H1 (cell line): ENCODE measurements around the gene ZNF318. TPM values are rescaled to one million over a fixed set of nuclear protein-coding genes. Genes with fewer than 3 reads are reported as not detected.

Experiments
- CTCF ChIA-PET: fragments of 300-600 bp; sonication (Branson Sonifier 250); formaldehyde crosslinking; loops from one replicate; lab custom pipeline; 2021; ENCODE audit not compliant: partially characterized antibody; lab: Charles Lee
- POLR2A ChIA-PET: fragments of 300-600 bp; sonication (Branson Sonifier 250); formaldehyde crosslinking; loops from one replicate; lab custom pipeline; 2021; ENCODE audit warnings: inconsistent platforms; ENCODE audit not compliant: partially characterized antibody; lab: Charles Lee
- DNase-seq, 2 experiments: peaks; one replicate each; pipeline versions ENCODE4 v3.0.0 to v3.0.0-alpha.2; 2010 to 2022; ENCODE audit warnings: low spot score in 2 of 2, low read depth in 1 of 2, mixed read lengths in 1 of 2
- FAIRE-seq: peaks from 2 replicates; lab custom pipeline; 2011; peaks lifted over from hg19 to GRCh38; lab: Jason Lieb, UNC
- H2AFZ ChIP-seq: 2 replicates; pipeline ENCODE4 v1.8.1; 2012; ENCODE audit warnings: low read length, inconsistent platforms
- H2AK5ac ChIP-seq: 2 replicates; pipeline ENCODE4 v1.6.1; 2013; ENCODE audit warnings: low read depth, low read length
- H2BK120ac ChIP-seq: replicated peaks from 2 replicates; pipeline ENCODE3; 2013; ENCODE audit warnings: low read depth, low read length, inconsistent platforms
- H2BK12ac ChIP-seq: 2 replicates; pipeline ENCODE4 v1.6.1; 2013; ENCODE audit warnings: low read depth, low read length
- H2BK15ac ChIP-seq: 2 replicates; pipeline ENCODE4 v1.6.1; 2013; ENCODE audit warnings: low read length
- H2BK20ac ChIP-seq: 2 replicates; pipeline ENCODE4 v1.6.1; 2013; ENCODE audit warnings: low read length
- H2BK5ac ChIP-seq: 2 replicates; pipeline ENCODE4 v1.6.1; 2013; ENCODE audit warnings: low read depth, low read length
- H3K14ac ChIP-seq: 2 replicates; pipeline ENCODE4 v1.6.1; 2013; ENCODE audit warnings: inconsistent platforms; ENCODE audit not compliant: insufficient read length
- H3K18ac ChIP-seq: 2 replicates; pipeline ENCODE4 v1.6.1; 2013; ENCODE audit warnings: low read length; ENCODE audit errors: extremely low read depth
- H3K23ac ChIP-seq: 2 replicates; pipeline ENCODE4 v1.6.1; 2013; ENCODE audit warnings: inconsistent platforms; ENCODE audit not compliant: insufficient read length
- H3K23me2 ChIP-seq: 2 replicates; pipeline ENCODE4 v1.6.1; 2013; ENCODE audit warnings: low read depth, low read length
- H3K27ac ChIP-seq: 2 replicates; pipeline ENCODE4 v1.6.1; 2011; ENCODE audit warnings: low read depth, low read length, inconsistent platforms
- H3K27me3 ChIP-seq, 4 experiments: replicated peaks in 1 of 4; 1 replicate in 1 of 4; 2 replicates in 3 of 4; pipeline versions ENCODE4 v1.6.1 to v1.8.1; 2011 to 2013; ENCODE audit warnings: low read length in 3 of 4, mild to moderate bottlenecking in 3 of 4, inconsistent platforms in 2 of 4, mixed read lengths in 2 of 4, moderate library complexity in 1 of 4; ENCODE audit not compliant: control insufficient read depth in 3 of 4, insufficient read depth in 3 of 4; ENCODE audit errors: extremely low read depth in 1 of 4
- H3K36me3 ChIP-seq, 4 experiments: 2 replicates each; pipeline versions ENCODE4 v1.6.1 to v1.8.1; 2011 to 2013; ENCODE audit warnings: mild to moderate bottlenecking in 4 of 4, low read length in 3 of 4, moderate library complexity in 2 of 4, control low read depth in 1 of 4, inconsistent platforms in 1 of 4; ENCODE audit not compliant: insufficient read depth in 4 of 4, control insufficient read depth in 2 of 4
- H3K4ac ChIP-seq: replicated peaks from 2 replicates; pipeline ENCODE3; 2013; ENCODE audit warnings: low read length, low read depth, mixed read lengths, inconsistent platforms; ENCODE audit not compliant: insufficient read length
- H3K4me1 ChIP-seq, 4 experiments: replicated peaks in 1 of 4; 1 replicate in 1 of 4; 2 replicates in 3 of 4; pipeline versions ENCODE4 v1.6.1 to v1.8.1; 2011 to 2013; ENCODE audit warnings: low read length in 3 of 4, inconsistent platforms in 2 of 4, mixed read lengths in 1 of 4; ENCODE audit not compliant: insufficient read depth in 4 of 4, control insufficient read depth in 3 of 4
- H3K4me2 ChIP-seq, 2 experiments: 2 replicates each; pipeline versions ENCODE4 v1.6.1 to v1.8.1; 2011 to 2013; ENCODE audit warnings: low read depth in 2 of 2, low read length in 2 of 2, control low read depth in 1 of 2, inconsistent platforms in 1 of 2, mild to moderate bottlenecking in 1 of 2; ENCODE audit not compliant: insufficient read depth in 1 of 2
- H3K4me3 ChIP-seq, 4 experiments: fragments of 200-600, 300-600 bp in 1 of 4; sonication (generic), shearing (Covaris generic), sonication (Bioruptor Twin) in 1 of 4; 2 replicates each; pipeline versions ENCODE4 v1.5.1 to v1.8.1; 2011 to 2016; ENCODE audit warnings: low read length in 4 of 4, low read depth in 3 of 4, control low read depth in 2 of 4, inconsistent platforms in 2 of 4, mild to moderate bottlenecking in 2 of 4, mixed read lengths in 1 of 4, moderate library complexity in 1 of 4; ENCODE audit not compliant: insufficient read depth in 2 of 4; ENCODE audit errors: extremely low read depth in 1 of 4
- H3K56ac ChIP-seq: replicated peaks from 2 replicates; pipeline ENCODE3; 2013; ENCODE audit warnings: low read depth, mild to moderate bottlenecking, mixed read lengths, low read length, inconsistent platforms; ENCODE audit not compliant: insufficient read length
- H3K79me1 ChIP-seq: 2 replicates; pipeline ENCODE4 v1.6.1; 2013; ENCODE audit warnings: low read depth, low read length, control low read depth
- H3K79me2 ChIP-seq, 2 experiments: 2 replicates each; pipeline versions ENCODE4 v1.6.1 to v1.8.1; 2012 to 2013; ENCODE audit warnings: low read length in 2 of 2, mild to moderate bottlenecking in 2 of 2, inconsistent platforms in 1 of 2; ENCODE audit not compliant: insufficient read depth in 2 of 2, control insufficient read depth in 1 of 2
- H3K9ac ChIP-seq, 4 experiments: replicated peaks in 1 of 4; 1 replicate in 1 of 4; 2 replicates in 3 of 4; pipeline versions ENCODE4 v1.6.1 to v1.8.1; 2011 to 2013; ENCODE audit warnings: low read depth in 3 of 4, low read length in 3 of 4, control low read depth in 2 of 4, mild to moderate bottlenecking in 2 of 4, moderate library complexity in 2 of 4, inconsistent platforms in 1 of 4; ENCODE audit errors: extremely low read depth in 1 of 4
- H3K9me3 ChIP-seq, 2 experiments: 2 replicates each; pipeline versions ENCODE4 v1.6.1 to v1.8.1; 2012 to 2013; ENCODE audit warnings: mild to moderate bottlenecking in 2 of 2, moderate library complexity in 2 of 2, control low read depth in 1 of 2, inconsistent platforms in 1 of 2, low read depth in 1 of 2, low read length in 1 of 2, mixed read lengths in 1 of 2; ENCODE audit not compliant: insufficient read depth in 2 of 2
- H4K20me1 ChIP-seq, 2 experiments: replicated peaks in 1 of 2; 2 replicates each; pipeline versions ENCODE3 to v1.8.1; 2011 to 2013; ENCODE audit warnings: inconsistent platforms in 2 of 2, low read length in 2 of 2, mild to moderate bottlenecking in 1 of 2; ENCODE audit not compliant: insufficient read depth in 2 of 2, control insufficient read depth in 1 of 2
- H4K5ac ChIP-seq: 2 replicates; pipeline ENCODE4 v1.6.1; 2013; ENCODE audit warnings: low read length, low read depth, mixed read lengths, inconsistent platforms; ENCODE audit not compliant: insufficient read length
- H4K8ac ChIP-seq: 2 replicates; pipeline ENCODE4 v1.8.0; 2013; ENCODE audit warnings: mild to moderate bottlenecking, moderate library complexity, low read length, inconsistent platforms; ENCODE audit not compliant: insufficient read depth; ENCODE audit errors: extremely low read depth
- H4K91ac ChIP-seq: replicated peaks from 2 replicates; pipeline ENCODE3; 2013; ENCODE audit warnings: low read length, mixed read lengths, inconsistent platforms; ENCODE audit not compliant: insufficient read length
- ASH2L ChIP-seq: fragments of 200-600, 300-600 bp; sonication (generic); IDR thresholded peaks from one replicate; pipeline ENCODE4 v1.7.1; 2017; ENCODE audit warnings: low read length
- EGR1 ChIP-seq: IDR thresholded peaks from 2 replicates; pipeline ENCODE4 v1.6.1; 2011; ENCODE audit warnings: low read depth, low read length, borderline replicate concordance
- FOSL1 ChIP-seq: IDR thresholded peaks from 2 replicates; pipeline ENCODE4 v1.6.1; 2011; ENCODE audit warnings: mild to moderate bottlenecking, low read depth, low read length, moderate library complexity; ENCODE audit not compliant: insufficient read depth
- GABPA ChIP-seq: IDR thresholded peaks from 2 replicates; pipeline ENCODE4 v1.6.1; 2011; ENCODE audit warnings: mild to moderate bottlenecking, low read length, moderate library complexity, borderline replicate concordance; ENCODE audit not compliant: insufficient read depth
- JUN ChIP-seq: IDR thresholded peaks from 2 replicates; pipeline ENCODE4 v1.6.1; 2011; ENCODE audit warnings: low read depth, mild to moderate bottlenecking, improper control_type of control experiment, low read length
- JUND ChIP-seq: IDR thresholded peaks from 2 replicates; pipeline ENCODE4 v1.6.1; 2011; ENCODE audit warnings: mild to moderate bottlenecking, improper control_type of control experiment, low read length
- POLR2AphosphoS5 ChIP-seq: IDR thresholded peaks from 2 replicates; pipeline ENCODE4 v1.6.1; 2011; ENCODE audit warnings: low read depth, low read length
- RFX5 ChIP-seq: IDR thresholded peaks from 2 replicates; pipeline ENCODE4 v1.6.1; 2011; ENCODE audit warnings: low read depth, low read length, improper control_type of control experiment, borderline replicate concordance
- RXRA ChIP-seq: IDR thresholded peaks from 2 replicates; pipeline ENCODE4 v1.6.1; 2011; ENCODE audit warnings: low read depth, mild to moderate bottlenecking, low read length, moderate library complexity; ENCODE audit not compliant: insufficient read depth
- WGBS, 2 experiments: shearing (Covaris generic) in 1 of 2; methylation state at CpG; one replicate each; pipeline versions ENCODE4 v1.1.6 to v1.1.7; 2013 to 2015; ENCODE audit warnings: low lambda C conversion rate in 2 of 2, mixed read lengths in 2 of 2, inconsistent platforms in 1 of 2, low coverage in 1 of 2, missing lambda C conversion rate in 1 of 2; ENCODE audit not compliant: insufficient replicate concordance in 2 of 2, insufficient coverage in 1 of 2, insufficient read length in 1 of 2; ENCODE audit errors: extremely low coverage in 1 of 2, missing lambda C conversion rate in 1 of 2; 5-methylcytosine and 5-hydroxymethylcytosine counted together
- polyA plus RNA-seq, 7 experiments: library from polyadenylated mRNA; depleted of rRNA in 3 of 7; stranded (reverse) in 5 of 7; unstranded in 2 of 7; fragments of >200 nt in 5 of 7; fragments of 200-250 nt in 2 of 7; gene quantifications; 1 replicate in 5 of 7; 2 replicates in 1 of 7; 4 replicates in 1 of 7; pipeline versions ENCODE4 v1.2.1 to v1.2.3, GENCODE V29; 2011 to 2013; ENCODE audit warnings: missing spikeins in 2 of 7, mixed read lengths in 2 of 7
- total RNA-seq: library from RNA; stranded (reverse); fragmentation: NEBNext Ultra II Directional; extraction: Animal tissue kit (Norgen Biotek cat#: 25700); gene quantifications from 2 replicates; pipeline ENCODE4 v1.2.1, GENCODE V29; 2021

Gene ZNF318
- total and polyA plus RNA-seq, 2 of the 8 experiments (the other 6 are each of a cell fraction or from before 2014, with no cell fraction given), result 10.2 to 22.1 TPM

- H3K79me1 ChIP-seq, result no peaks in the 10 kb centered on the region
- no peak overlapping the region for H2BK20ac ChIP-seq
- no peak overlapping the region for H3K9ac ChIP-seq
- H3K79me2 ChIP-seq, result no peaks in the 10 kb centered on the region
- DNase-seq (no peak), FAIRE-seq (no peak)
- H4K20me1 ChIP-seq, result no peaks in the 10 kb centered on the region
- no peak overlapping the region for H2AFZ ChIP-seq
- no peak overlapping the region for H2BK120ac ChIP-seq
- no peak overlapping the region for H3K4me3 ChIP-seq
- H3K23me2 ChIP-seq, result no peaks in the 10 kb centered on the region; the same call in 1 of the 2 replicates
- H3K27me3 ChIP-seq, result no peaks in the 10 kb centered on the region
- H3K23ac ChIP-seq, result no peak overlapping the region
- WGBS, 2 experiments, result 94% methylated on average over 4 of the region's 4 CpGs; no CpG with 5 or more reads in 1 of the 2 experiments
- H3K9me3 ChIP-seq, result peaks cover 0 to 6% of the 10 kb centered on the region in 2 experiments; a peak in 1 of 4 replicates
- no peak overlapping the region for H2AK5ac ChIP-seq
- POLR2A ChIA-PET, result interaction anchor here (0.6 kb wide), 1 partner anchor 500 kb away, joined by 3 read pairs; no protein-coding TSS in a partner anchor
- no peak overlapping the region for H4K5ac ChIP-seq
- H2BK12ac ChIP-seq, result no peak overlapping the region
- H4K91ac ChIP-seq, result no peak overlapping the region
- no peak overlapping the region for H3K56ac ChIP-seq
- TF ChIP-seq RXRA, result no peak
- TF ChIP-seq JUN, result no peak
- TF ChIP-seq FOSL1, result no peak
- TF ChIP-seq POLR2AphosphoS5, result no peak
- no peak for TF ChIP-seq RFX5
- no peak for TF ChIP-seq GABPA
- no peak for TF ChIP-seq ASH2L
- no peak for TF ChIP-seq JUND
- TF ChIP-seq EGR1, result no peak
- TF ChIP-seq, all 59 proteins: peak for 0
- H3K27ac ChIP-seq, result no peak overlapping the region
- no peak overlapping the region for H2BK15ac ChIP-seq
- no peak overlapping the region for H3K4me2 ChIP-seq
- H4K8ac ChIP-seq, result no peak overlapping the region
- H3K18ac ChIP-seq, result no peak overlapping the region
- CTCF ChIA-PET, result interaction anchor here (0.6 to 5.4 kb wide), 10 partner anchors 13 to 303 kb away, joined by 3 to 78 read pairs (median 3); partner anchors contain the start of gene CRIP3
- H3K14ac ChIP-seq, result no peak overlapping the region
- no peak overlapping the region for H2BK5ac ChIP-seq
- H3K4me1 ChIP-seq, result no peaks in the 10 kb centered on the region; a peak in 1 of 7 replicates
- no peak overlapping the region for H3K4ac ChIP-seq
- peaks cover 7 to 24% (median 21%) of the 10 kb centered on the region in 4 experiments; a peak in 7 of 8 replicates for H3K36me3 ChIP-seq
Measured at GRCh38 chr6:43339168-43339567, 30.3 kb downstream of the ZNF318 start.
